HG03097 (cell line): ENCODE measurements around the gene AGTRAP.

Experiments used
- ATAC-seq: cut with Tn5 transposase; IDR thresholded peaks from one replicate; pipeline ENCODE4 v1.9.1; 2021; ENCODE audit not compliant: unreplicated experiment, low FRiP score

The AGTRAP gene

DNA sequence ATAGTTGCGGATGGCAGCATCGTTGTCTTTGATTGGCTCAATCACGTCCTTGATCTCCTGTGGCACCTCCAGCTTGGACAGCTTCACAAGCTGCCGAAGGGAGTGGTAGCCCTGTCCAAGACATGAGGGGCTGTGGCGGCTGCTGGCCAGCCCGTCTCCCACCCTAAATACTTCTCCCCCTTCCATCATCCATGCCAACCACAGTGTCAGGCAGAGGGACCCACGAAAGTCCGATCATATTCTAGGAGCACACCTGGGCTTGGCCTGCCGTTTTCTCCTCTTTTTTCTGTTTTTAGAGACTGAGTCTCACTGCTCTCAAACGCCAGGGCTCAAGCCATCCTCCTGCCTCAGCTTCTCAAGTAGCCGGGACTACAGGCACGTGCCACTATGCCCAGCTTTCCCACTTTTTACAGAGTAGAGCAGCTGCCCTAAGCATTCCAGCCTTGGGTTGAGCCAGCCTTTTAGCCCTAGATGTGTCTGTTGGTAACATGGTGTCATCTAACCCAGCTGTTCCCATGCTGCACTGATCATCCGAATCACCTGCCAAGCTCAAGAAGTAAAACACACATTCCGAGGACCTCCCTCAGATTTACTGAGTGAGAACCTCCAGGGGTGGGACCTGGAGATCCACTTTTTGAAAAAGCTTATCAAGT, 59.4 kb downstream of the AGTRAP start:
- no peak for ATAC-seq

DNA sequence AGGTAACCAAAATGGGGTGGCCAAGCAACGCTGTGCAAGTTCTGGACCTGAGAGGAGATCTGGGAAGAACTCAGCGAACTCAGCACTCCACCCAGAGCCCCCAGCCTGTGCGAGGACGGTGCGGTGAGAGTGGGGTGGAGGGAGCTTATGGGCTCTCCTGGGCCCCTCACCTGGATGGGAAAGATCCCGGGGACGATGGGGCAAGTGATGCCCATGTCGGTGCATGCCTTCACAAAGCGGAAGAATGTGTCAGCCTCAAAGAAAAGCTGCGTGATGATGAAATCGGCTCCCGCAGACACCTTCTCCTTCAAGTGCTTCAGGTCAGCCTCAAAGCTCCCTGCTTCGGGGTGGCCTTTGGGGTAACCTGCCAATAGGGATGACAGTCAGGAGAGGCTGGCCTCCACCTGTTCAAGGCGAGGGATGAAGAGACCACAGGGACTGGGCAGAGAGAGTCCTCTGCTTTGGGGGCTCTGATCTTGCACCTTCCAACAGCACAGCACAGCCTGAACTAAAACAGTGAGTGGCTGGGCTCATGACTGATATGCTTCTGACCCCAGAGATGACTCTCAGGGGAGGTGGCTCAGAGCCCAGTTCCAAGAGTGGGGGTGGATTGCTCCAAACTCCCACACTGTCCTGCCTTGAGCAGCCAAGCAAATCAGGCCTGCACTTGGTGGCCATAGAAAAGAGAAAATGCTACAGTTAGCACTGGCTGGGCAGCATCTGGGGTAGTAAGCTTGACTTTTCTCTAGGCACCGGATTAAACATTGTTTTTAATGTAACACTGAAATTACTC, 60.3 kb downstream of the AGTRAP start:
- no peak for ATAC-seq

DNA sequence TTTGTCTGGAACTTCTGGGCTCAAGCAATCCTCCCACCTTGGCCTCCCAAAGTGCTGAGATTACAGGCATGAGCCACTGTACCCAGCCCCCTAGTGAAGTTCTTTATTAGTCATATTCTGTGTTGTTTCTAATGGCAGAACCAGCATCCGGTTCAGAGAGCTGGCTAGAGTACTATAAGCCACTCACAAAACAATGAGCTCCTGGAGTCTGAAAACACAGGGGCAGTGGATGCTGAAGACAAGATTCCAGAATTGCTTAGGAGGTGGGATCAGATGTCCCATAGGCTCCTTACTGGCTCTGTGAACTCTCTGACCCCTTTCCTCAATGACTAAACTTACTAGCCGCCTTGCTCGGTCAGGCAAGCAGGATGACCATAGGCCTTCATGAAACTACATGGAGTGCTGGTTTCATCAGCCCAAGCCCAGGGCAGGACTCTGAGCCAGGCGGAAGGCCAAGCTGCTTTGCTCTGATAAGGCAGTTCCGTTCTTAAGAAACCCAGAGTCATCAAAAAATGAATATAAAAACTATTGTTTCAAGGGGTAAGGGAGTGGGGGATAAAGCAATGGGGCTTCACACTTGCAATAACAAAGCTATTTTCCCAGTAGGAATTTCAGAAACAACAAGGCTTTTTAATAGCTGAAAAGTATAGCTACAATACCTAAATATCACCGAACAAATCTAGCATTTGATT, 61.7 kb downstream of the AGTRAP start:
- no peak for ATAC-seq

DNA sequence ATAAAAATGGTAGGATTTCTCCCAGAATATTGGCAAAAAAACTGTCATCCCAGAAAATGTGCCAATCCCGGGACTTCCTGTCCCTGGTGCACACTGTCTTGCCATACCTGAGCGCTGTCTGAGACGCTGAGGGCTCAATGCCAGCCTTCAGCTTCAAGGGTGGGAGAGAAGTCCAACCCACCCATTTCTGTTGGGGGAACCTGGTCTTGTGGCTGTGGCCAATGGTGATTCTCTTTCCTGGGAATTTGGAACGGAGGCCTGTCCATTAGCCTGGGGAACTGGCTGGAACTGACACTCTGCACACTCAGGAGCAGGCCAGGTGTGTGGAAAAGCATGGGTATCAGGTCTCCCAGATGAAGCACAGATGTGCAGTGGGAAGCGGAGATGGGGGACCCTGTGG, 63.2 kb downstream of the AGTRAP start:
- no peak for ATAC-seq

DNA sequence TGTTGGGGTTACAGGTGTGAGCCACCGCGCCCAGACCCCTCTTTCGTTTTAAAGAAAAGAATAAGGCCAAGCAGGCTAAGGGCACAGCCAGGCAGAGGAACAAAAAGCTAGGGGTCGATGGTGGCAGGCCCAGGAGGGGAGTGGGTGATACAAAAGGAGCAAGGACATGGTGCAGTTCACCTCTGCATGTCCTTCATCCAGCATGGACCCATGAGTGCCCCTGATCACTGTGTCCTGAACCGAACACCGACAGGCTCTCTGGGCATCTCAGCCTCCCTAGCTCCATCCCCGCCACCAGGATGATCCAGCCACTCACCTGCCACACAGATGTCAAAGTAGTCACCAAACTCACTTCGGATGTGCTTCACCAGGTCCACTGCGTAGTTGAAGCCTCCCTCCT, 64.0 kb downstream of the AGTRAP start:
- no peak for ATAC-seq

DNA sequence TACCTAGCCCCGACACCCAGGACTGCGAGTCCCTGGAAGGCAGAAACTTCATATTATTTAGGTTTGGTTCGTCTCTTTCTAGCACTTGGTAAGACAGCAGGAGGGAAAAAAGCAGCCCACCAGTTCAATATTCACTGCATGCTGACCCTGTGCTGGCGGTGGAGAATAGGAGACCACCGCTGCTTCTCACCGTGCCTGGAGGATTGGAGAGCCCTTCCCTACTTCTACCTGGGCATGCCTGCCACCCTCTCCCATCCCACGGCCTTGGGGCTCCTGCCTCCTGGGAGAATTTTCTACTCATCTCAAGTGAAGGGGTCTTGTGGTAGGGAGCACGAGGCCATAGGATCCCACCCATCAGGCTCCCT, 64.4 kb downstream of the AGTRAP start:
- no peak for ATAC-seq
